GM21717 (cell line): Measurements from ENCODE around the gene ZNF280C.

Source experiments
- ATAC-seq: cut with Tn5 transposase; IDR thresholded peaks from one replicate; pipeline ENCODE4 v1.9.1; 2021; ENCODE audit warnings: mild to moderate bottlenecking, moderate library complexity; ENCODE audit not compliant: unreplicated experiment

The ZNF280C gene

GRCh38 chrX:130179170-130179569, 89.5 kb downstream of the ZNF280C start:
- ATAC-seq = no peak

GRCh38 chrX:130176942-130177341, 91.8 kb downstream of the ZNF280C start:
- no peak for ATAC-seq

- ATAC-seq = peak; percentile 75
These were observed 92.3 kb downstream of the ZNF280C start for GRCh38 chrX:130176354-130176776.

DNA sequence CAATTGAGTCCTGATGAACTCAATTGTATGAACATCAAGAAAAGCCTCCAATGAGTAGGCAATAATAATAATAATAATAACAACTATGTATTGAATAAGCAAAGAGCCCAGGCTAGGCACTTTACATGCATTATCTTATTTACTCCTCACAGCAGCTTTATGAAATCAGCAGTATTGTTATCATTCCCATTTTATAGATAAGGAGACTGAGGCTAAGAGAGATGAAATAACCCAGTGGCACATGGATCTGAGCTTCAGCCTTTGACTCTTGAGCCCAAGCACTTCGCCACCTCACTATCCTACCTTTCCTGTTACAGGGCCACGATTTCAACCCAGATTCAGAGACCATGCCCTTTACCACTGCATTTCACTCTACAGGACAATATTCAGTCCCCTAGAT, 93.8 kb downstream of the ZNF280C start:
- ATAC-seq = no peak

- ATAC-seq = no peak
These were observed 94.5 kb downstream of the ZNF280C start for GRCh38 chrX:130174045-130174704.

DNA sequence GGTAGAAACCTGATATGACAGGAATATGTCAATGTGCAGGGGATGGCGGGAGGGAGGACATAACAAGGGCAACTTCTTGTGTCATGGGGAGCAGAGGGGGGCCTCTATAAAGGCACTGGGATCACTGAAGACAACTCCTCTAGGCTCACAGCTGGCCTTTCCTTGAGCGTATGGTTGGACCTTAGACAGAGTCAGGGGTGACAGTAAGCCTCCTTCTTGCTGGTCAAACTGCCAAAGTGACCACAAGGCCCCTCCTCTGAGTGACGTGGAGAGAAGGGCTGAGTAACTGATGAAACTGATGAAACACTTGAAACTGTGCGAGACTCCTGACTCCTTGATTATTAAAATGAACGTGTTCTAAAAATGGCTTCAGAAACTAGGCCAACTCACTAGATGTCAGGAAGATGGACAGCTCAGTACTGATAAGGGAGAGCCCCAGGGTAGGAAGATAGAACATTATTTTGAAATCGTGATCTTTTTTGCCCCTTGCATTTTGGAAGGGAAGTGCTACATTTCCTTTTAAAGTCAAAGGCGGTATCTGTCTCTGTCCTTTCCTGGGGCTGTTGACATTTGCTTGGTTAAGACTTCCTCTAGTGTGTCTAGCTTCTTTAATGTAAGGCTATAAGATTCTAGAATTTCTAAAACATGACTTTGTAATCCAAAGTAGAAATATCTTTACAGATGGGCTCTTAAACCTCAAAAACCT, 95.4 kb downstream of the ZNF280C start:
- ATAC-seq = no peak

DNA sequence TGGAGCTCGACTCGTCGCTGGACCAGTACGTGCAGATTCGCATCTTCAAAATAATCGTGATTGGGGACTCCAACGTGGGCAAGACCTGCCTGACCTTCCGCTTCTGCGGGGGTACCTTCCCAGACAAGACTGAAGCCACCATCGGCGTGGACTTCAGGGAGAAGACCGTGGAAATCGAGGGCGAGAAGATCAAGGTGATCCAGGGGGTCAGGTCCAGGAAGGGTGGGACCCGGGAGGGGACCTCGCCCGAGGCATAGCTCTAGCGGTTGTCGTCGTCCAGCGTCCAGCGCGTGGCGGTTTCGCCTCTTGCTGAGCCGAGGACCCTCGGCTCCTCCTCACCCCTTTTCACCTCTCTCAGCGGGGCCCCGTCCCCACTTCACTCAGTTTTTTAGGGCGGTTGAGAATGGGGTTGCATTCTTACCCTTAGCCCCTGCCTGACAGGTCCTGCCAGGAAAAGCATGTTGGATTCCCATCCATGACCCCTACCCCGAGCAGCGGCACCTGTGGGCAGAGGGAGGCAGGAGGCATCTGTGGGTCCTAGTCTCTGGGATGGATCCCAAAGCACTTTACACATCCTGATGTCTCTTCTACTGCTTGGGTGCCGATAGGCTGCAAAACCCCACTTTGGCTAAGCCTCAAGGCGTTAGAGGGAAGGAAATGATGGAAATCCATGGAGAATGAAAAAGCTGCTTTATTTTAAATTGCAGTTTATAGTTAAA, 96.4 kb downstream of the ZNF280C start:
- no peak for ATAC-seq

DNA sequence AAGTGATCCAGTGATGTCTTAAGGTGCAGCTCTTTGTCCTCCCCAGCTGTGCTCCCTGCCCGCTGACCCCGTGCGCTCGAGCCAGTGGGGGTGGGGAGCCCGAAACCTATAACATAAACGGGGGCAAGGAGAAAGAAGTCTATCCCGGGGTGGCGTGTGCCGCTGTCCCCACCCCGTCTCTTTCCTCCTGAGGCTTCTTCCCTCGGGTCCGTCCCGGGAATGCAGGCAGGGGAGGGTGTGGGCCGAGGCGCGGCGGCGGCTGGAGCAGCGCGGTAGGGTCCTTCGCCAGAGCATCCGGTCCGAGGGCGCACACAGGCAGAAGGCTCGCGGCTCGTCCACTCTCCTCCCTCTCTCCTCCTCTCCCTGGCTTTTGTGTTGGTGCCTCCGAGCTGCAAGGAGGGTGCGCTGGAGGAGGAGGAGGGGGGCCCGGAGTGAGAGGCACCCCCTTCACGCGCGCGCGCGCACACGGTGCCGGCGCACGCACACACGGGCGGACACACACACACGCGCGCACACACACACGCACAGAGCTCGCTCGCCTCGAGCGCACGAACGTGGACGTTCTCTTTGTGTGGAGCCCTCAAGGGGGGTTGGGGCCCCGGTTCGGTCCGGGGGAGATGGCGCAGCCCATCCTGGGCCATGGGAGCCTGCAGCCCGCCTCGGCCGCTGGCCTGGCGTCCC, 97.1 kb downstream of the ZNF280C start, which contains the start of gene RAB33A:
Gene RAB33A, plus strand, starts transcription at position 517 of the 681 bp plus-strand sequence. Its CDS starts 101 bp downstream, at position 618.
- no peak for ATAC-seq

GRCh38 chrX:130170752-130171445, 97.8 kb downstream of the ZNF280C start:
- ATAC-seq = peak; percentile 76

- no peak for ATAC-seq
These were observed 101.7 kb downstream of the ZNF280C start for GRCh38 chrX:130167040-130167439.

DNA sequence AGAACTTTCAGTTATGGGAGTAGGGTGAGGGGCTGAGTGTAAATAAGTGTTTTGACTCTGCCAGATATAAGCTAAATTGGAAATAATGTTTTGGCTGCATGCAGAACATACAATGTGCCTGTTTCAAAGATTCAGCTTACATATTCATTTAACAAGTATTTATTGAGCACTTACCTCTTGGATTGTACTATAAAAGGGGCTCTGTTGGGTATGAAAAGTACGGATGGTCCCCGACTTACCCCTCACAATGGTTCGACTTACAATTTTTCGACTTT, 102.3 kb downstream of the ZNF280C start:
- no peak for ATAC-seq

- ATAC-seq = peak; percentile 91
These were observed 102.8 kb downstream of the ZNF280C start, which contains the start of gene AIFM1 for GRCh38 chrX:130165703-130166502. AIFM1 (minus strand) TSS chrX:130165841; CDS start chrX:130165656, 185 bp downstream.

GRCh38 chrX:130165181-130165702, 103.5 kb downstream of the ZNF280C start:
- no peak for ATAC-seq

GRCh38 chrX:130163398-130163797, 105.3 kb downstream of the ZNF280C start:
- no peak for ATAC-seq

DNA sequence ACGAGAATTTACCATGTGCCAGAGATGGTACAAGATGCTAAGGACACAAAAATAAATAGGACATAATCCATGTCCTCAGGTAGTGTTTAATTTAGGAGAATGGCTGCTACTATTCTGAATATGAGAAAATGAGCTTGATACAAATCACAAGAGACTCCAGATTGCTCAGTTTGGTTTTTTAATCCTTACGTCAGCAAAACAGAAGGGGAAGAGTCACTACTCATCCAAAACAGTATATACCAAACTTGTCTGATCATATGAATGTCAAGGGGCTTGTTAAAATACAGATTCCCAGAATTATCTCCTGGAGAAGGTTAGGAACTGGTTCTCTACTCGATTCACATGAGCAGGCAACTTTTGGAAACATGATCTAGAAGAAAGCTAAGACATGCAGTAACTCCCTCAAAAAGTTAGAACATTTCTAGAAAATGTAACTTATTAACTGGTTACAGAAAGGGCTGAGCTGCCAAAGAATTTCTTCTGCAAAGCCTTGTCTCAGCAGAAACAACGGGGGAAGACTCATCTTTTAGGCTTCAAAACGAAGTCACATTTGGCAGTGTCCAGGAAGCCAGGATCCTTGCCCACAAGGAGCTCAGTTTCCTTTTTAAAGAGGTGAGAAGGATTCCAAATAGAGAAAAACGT, 106.5 kb downstream of the ZNF280C start:
- no peak for ATAC-seq

- no peak for ATAC-seq
These were observed 108.9 kb downstream of the ZNF280C start for GRCh38 chrX:130159776-130160175.

DNA sequence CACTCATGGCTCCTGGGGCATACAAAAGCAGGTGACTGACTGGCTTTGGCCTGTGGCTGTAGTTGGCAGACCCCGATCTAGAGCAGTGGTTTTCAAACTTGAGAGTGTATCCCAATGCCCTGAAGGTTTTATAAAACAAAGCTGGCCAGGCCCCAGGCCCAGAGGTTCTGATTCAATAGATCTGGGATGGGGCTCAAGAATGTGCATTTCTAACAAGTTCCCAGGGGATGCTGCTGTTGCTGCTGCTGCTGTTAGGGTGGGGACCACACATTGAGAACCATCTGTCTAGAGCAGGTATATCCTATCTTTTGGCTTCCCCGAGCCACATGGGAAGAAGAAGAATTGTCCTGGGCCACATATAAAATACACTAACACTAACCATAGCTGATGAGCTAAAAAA, 110.4 kb downstream of the ZNF280C start:
- no peak for ATAC-seq

DNA sequence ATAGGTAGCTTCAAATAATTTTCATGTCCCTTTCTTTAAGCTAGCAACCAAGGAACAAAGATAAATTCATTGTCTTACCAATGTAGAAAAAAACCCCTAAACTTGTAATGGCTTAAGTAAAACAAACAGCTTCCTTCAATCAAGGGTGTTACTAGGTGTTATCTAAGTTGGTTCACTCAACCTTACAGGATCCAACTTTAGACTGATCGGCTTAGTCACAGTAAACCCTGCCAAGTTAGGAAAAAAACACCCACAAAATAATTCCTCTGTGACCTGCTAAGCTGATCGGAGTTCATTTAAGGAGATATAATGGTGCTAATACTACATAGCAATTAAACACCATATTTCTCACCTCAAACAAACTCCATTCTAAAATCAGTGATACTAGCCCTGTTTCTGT, 113.1 kb downstream of the ZNF280C start:
- no peak for ATAC-seq
